Stimulated activated CD4-positive, alpha-beta T cell treated with anti-CD3 and anti-CD28 coated beads, Interleukin-15, amount 100 ng/mL, for 24 hours (primary cell): ENCODE data around the gene FBXO30.
A peak's percentile ranks its signal among the peaks of the same experiment; 100 is the strongest.

Experiments
- DNase-seq: peaks from one replicate; pipeline ENCODE4 v3.0.0-alpha.2; 2020

FBXO30 gene, protein sequence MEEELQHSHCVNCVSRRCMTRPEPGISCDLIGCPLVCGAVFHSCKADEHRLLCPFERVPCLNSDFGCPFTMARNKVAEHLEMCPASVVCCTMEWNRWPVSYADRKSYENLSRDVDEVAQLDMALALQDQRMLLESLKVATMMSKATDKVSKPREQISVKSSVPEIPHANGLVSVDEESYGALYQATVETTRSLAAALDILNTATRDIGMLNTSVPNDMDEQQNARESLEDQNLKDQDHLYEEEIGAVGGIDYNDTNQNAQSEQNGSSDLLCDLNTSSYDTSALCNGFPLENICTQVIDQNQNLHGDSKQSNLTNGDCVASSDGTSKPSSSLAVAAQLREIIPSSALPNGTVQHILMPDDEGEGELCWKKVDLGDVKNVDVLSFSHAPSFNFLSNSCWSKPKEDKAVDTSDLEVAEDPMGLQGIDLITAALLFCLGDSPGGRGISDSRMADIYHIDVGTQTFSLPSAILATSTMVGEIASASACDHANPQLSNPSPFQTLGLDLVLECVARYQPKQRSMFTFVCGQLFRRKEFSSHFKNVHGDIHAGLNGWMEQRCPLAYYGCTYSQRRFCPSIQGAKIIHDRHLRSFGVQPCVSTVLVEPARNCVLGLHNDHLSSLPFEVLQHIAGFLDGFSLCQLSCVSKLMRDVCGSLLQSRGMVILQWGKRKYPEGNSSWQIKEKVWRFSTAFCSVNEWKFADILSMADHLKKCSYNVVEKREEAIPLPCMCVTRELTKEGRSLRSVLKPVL

GRCh38 chr6:145814501-145815308 lies at the start of gene FBXO30:
Gene FBXO30 (minus strand): TSS chr6:145814795. CDS start chr6:145806405, 8,390 bp downstream.
- DNase-seq, result peak; percentile 86

DNA sequence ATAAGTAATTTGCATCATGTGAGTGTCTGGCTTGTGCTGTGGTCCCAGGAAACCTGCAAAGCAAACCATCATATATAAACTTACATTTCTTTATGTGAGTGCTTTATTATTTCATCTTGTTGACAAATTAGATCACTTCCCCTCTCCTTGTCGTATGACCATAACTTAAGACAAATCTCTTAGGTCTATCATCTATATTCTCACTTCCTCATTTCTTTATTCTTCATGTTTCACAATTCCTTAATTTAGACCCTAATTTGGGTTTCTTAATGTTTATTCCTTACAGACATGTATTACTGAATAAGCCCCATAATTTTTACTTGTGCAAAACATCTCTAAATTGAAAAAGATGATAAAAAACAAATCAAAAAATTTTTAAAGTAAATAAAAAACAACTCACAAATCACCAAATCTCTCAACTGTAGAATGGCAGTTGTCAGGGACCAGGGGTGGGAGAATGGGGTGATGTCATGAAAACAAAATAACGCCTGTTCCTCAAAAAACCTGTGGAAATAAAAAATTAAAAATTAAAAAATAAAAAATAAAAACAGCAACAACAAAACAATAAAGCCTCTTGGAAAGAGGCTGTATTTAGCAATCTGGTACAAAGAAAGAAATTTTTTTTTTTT lies 49.5 kb upstream of the FBXO30 start:
- DNase-seq, result no peak

GRCh38 chr6:145863366-145863765 lies 48.8 kb upstream of the FBXO30 start:
- no peak for DNase-seq

- DNase-seq, result no peak
Observed at GRCh38 chr6:145860562-145860961, 46.0 kb upstream of the FBXO30 start.

- DNase-seq, result no peak
Observed at GRCh38 chr6:145850671-145851070, 36.1 kb upstream of the FBXO30 start.

GRCh38 chr6:145848541-145848940 lies 33.9 kb upstream of the FBXO30 start:
- DNase-seq, result no peak

- DNase-seq, result no peak
Observed at GRCh38 chr6:145845557-145845956, 31.0 kb upstream of the FBXO30 start.

DNA sequence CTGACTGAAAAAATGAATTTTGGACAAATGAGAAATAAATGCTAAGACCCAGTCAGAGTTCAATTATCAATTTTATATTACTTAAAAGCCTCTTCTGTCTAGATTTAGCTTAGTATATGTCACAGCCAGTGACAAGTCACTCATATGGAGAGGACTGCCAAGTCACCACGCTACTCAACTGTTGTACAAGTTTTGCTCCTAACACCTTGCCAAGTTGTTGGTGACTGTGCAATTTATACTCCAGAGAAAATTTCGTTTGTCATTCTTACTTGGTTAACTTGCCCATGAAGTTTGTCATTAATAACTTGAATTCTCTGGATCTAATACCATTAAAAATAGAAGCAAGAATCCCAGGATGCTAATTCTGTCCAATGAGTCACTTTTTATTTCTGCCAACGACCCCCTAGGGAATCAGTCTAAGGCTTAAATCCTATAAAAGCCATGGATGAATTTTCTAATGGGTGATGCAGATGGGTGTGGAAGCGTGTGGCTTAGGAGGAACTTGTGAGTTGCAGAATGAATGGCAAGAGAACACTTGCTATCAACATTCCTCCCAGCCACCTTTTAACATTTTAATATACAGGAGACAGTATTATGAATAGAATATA lies 30.4 kb upstream of the FBXO30 start:
- DNase-seq, result no peak

GRCh38 chr6:145842693-145843546 lies 28.3 kb upstream of the FBXO30 start:
- DNase-seq, result no peak

DNA sequence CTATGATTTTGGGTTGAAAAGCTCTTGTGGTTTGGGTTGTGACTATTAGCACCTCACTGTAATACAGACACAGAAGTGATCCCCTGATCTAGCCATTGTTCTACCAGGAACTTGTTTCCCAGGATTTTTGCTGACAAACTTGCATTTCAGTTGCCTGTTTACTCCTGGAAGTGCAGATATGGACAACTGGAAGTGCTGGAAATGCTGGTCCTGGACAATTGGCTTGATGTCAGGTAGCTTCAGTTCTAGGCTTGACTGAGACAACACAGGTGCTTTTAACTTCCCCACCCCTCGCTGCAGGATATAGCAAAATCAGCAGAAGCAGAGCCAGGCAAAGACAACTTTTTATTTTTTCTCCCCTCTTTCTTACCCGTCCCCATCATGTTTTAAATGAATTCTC lies 27.1 kb upstream of the FBXO30 start:
- DNase-seq, result no peak

DNA sequence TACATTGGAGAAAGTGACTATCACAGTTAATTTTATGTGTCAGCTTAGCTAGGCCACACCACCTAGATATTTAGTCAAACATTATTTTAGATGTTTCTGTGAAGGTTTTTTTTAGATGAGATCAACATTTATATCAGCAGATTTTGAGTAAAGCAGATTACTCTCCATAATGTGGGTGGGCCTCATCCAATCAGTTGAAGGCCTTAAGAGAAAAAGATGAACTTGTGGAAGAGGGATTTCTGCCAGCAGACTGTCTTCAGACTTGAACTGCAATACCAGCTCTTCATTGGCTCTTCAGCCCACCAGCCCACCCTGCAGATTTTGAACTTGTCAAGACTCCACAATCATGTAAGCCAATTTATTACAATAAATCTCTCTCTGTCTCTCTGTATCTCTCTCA lies 25.1 kb upstream of the FBXO30 start:
- DNase-seq, result no peak

- DNase-seq, result no peak
Observed at GRCh38 chr6:145838305-145838704, 23.7 kb upstream of the FBXO30 start.

DNA sequence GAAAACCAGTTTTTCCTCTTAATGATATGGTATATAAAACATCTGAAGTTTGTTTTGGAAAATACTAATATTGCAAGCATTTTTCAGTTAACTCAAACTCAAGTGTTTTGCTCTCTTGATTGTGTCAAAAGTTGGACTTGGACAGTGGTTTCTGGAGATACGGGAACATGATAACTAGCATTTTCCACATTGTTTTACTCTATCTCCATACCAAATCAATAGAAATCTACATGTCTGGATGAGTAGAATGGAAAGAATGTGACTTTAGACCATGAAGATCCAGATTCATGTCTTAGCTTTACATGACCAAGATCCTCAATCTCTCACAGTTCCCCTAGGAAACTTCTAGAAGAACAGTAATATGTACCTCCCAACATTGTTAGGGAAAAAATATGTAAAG lies 22.2 kb upstream of the FBXO30 start:
- DNase-seq, result no peak

GRCh38 chr6:145836170-145836569 lies 21.6 kb upstream of the FBXO30 start:
- DNase-seq, result peak; percentile 22

GRCh38 chr6:145830612-145831011 lies 16.0 kb upstream of the FBXO30 start:
- DNase-seq, result no peak

DNA sequence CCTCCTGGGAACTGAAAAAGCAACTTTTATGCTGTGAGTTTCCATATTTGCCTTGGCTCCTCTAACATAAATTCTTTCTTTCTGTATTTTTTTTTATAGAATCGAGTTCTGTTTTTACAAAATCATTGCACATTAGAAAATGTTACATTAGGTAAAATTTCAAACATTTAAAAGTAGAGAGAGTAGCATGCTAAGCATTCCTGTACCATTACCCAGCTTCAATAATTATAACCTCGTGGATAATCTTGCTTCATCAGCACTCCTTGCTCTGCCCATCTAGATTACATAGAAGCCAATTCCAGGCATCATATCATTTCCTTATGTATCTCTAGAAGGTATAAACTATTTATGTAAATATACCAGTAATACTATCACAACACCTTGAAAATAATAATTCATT lies 15.4 kb upstream of the FBXO30 start:
- DNase-seq, result no peak

DNA sequence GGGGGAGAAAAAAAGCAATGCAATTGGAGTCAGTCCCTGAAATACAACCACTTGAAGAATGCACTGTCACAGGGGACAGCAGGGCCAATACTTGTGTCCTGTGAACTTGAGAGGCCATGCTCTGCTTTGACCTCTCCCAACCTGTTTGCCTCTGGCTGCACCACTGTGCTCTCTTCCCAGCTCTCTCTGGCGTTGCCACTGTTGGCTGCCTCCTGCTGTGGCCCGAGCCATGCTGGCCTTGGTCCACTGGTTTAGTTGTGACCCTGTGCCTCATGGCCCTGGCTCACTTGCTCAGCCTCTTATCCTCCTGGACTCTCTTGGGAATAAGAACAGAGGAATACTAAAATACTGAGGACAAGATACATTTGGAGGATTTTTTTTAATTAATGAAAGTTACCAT lies 14.5 kb upstream of the FBXO30 start:
- DNase-seq, result no peak

GRCh38 chr6:145824344-145824743 lies 9.7 kb upstream of the FBXO30 start:
- DNase-seq, result no peak

DNA sequence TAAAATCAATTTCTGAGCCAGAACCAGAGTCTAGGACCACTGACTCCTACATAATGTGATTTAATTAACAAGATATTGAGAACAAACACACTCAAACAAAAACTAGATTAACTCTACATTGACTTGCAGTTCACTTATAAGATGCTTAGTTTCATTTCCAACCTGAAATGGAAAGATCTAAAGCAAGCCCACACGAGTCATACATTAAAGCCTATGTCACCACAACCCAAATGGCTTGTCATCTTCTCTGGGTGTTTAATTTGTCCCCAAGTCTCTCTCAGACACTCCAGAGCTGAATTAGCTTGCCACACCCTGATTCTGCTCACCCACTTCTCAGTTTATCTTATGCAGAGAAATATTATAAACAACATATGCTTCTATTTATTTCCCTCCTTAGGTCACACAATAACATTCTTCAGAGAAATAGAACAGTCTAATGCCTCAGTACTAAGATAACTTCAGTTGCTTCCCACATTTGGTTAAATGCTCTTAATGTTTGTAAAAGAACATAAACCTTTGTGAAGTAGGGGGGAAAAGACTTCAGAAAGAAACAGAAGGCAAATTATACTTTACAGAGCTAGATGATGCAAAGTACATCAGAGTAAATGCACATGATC lies 8.8 kb upstream of the FBXO30 start:
- no peak for DNase-seq

GRCh38 chr6:145822456-145822855 lies 7.9 kb upstream of the FBXO30 start:
- DNase-seq, result no peak

DNA sequence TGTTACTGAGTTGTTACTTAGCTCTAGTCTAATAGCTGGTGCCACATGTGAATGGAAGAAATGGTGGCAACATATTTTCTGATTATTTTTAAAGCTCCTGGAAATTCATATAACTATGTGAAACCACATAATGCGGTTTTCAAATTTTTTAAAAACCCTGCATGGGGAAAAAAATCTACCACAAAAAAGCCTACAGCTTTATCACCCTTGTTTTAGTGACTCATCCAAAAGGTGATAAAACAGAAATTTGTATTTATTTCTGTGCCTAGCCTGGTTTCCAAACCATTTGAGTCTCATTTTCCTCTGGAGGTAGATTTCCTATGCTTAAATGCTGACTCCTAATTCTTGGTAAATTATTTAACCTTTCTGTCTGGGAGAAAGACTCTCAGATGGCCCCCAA lies 5.4 kb upstream of the FBXO30 start:
- no peak for DNase-seq
